Activated CD4-positive, alpha-beta T cell treated with anti-CD3 and anti-CD28 coated beads for 36 hours (primary cell): ENCODE measurements around the gene TSPAN13. TPM values are rescaled to one million over a fixed set of nuclear protein-coding genes. Genes with fewer than 3 reads are reported as not detected.

Experiments used
- ATAC-seq: fragments of 200-7000 bp; cut with Tn5 transposase; one replicate; pipeline ENCODE4 v1.10.0; 2021; ENCODE audit warnings: mild to moderate bottlenecking, moderate library complexity
- CTCF ChIA-PET: fragments of 350-600 bp; sonication (Branson Sonifier 250); formaldehyde crosslinking; loops from one replicate; lab custom pipeline; 2021; ENCODE audit warnings: antibody characterized with exemption; lab: Charles Lee
- POLR2A ChIA-PET: fragments of 350-600 bp; sonication (Branson Sonifier 250); formaldehyde crosslinking; loops from one replicate; lab custom pipeline; 2021; ENCODE audit warnings: antibody characterized with exemption, inconsistent platforms; lab: Charles Lee
- DNase-seq: peaks from one replicate; pipeline ENCODE4 v3.0.0-alpha.2; 2020
- H3K27ac Mint-ChIP-seq: one replicate; pipeline ENCODE4 v1.8.0; 2021; ENCODE audit warnings: mixed read lengths
- H3K27me3 Mint-ChIP-seq: one replicate; pipeline ENCODE4 v1.8.0; 2021; ENCODE audit warnings: mixed read lengths
- H3K36me3 Mint-ChIP-seq: one replicate; pipeline ENCODE4 v1.8.0; 2021; ENCODE audit warnings: low read depth, mixed read lengths
- H3K4me1 Mint-ChIP-seq: one replicate; pipeline ENCODE4 v1.8.0; 2021; ENCODE audit warnings: mixed read lengths
- H3K4me3 Mint-ChIP-seq: one replicate; pipeline ENCODE4 v1.8.0; 2021; ENCODE audit warnings: mild to moderate bottlenecking, moderate library complexity, mixed read lengths
- H3K9me3 Mint-ChIP-seq: one replicate; pipeline ENCODE4 v1.8.0; 2021; ENCODE audit warnings: low read depth, mixed read lengths
- intact Hi-C, 2 experiments: fragments of 100-400 bp; cut with DNase I in 1 of 2; cut with micrococcal nuclease in 1 of 2; formaldehyde crosslinking; loops; one replicate each; pipeline versions ENCODE4 v1.14.2 to v1.15.1; 2022 to 2024; cut with DNase I, micrococcal nuclease
- total RNA-seq, 2 experiments: library from RNA; stranded (reverse); gene quantifications; one replicate each; pipeline ENCODE4 v1.2.3, GENCODE V29; 2021

Gene TSPAN13
- total RNA-seq, 2 experiments from 2014 or later, result 0.47 to 0.64 TPM

GRCh38 chr7:16779051-16779450 is 25.5 kb downstream of the TSPAN13 start:
- H3K27ac Mint-ChIP-seq, result no peak overlapping the region
- H3K27me3 Mint-ChIP-seq, result no peaks in the 10 kb centered on the region
- no peaks in the 10 kb centered on the region for H3K9me3 Mint-ChIP-seq
- intact Hi-C loops, result no loop called here
- H3K4me3 Mint-ChIP-seq, result no peak overlapping the region
- no peaks in the 10 kb centered on the region for H3K36me3 Mint-ChIP-seq
- CTCF ChIA-PET, result no interaction called here
- no peaks in the 10 kb centered on the region for H3K4me1 Mint-ChIP-seq
- DNase-seq (no peak), ATAC-seq (no peak)
- POLR2A ChIA-PET, result no interaction called here

GRCh38 chr7:16780596-16780995 is 27.0 kb downstream of the TSPAN13 start:
- intact Hi-C loops, result no loop called here
- H3K27me3 Mint-ChIP-seq, result no peaks in the 10 kb centered on the region
- CTCF ChIA-PET, result interaction anchor here (0.8 to 1.0 kb wide), 2 partner anchors 21 to 30 kb away, joined by 3 to 4 read pairs; no protein-coding TSS in a partner anchor
- H3K9me3 Mint-ChIP-seq, result no peaks in the 10 kb centered on the region
- POLR2A ChIA-PET, result no interaction called here
- DNase-seq (no peak), ATAC-seq (no peak)
- H3K4me1 Mint-ChIP-seq, result no peaks in the 10 kb centered on the region
- no peak overlapping the region for H3K4me3 Mint-ChIP-seq
- no peaks in the 10 kb centered on the region for H3K36me3 Mint-ChIP-seq
- no peak overlapping the region for H3K27ac Mint-ChIP-seq

- intact Hi-C loops, result no loop called here
- no peaks in the 10 kb centered on the region for H3K36me3 Mint-ChIP-seq
- ChIA-PET CTCF (no interaction called here), POLR2A (no interaction called here)
- ATAC-seq, result no peak
- H3K4me3 Mint-ChIP-seq, result no peak overlapping the region
- no peaks in the 10 kb centered on the region for H3K9me3 Mint-ChIP-seq
- DNase-seq, result no peak
- no peaks in the 10 kb centered on the region for H3K4me1 Mint-ChIP-seq
- no peak overlapping the region for H3K27ac Mint-ChIP-seq
- no peaks in the 10 kb centered on the region for H3K27me3 Mint-ChIP-seq
Observed at GRCh38 chr7:16785321-16785720, 31.8 kb downstream of the TSPAN13 start.

GRCh38 chr7:16785846-16786245 is 32.3 kb downstream of the TSPAN13 start:
- ATAC-seq (no peak), DNase-seq (no peak)
- H3K4me1 Mint-ChIP-seq, result no peaks in the 10 kb centered on the region
- H3K27ac Mint-ChIP-seq, result no peak overlapping the region
- CTCF ChIA-PET, result no interaction called here
- intact Hi-C loops, result no loop called here
- no peaks in the 10 kb centered on the region for H3K9me3 Mint-ChIP-seq
- H3K36me3 Mint-ChIP-seq, result no peaks in the 10 kb centered on the region
- POLR2A ChIA-PET, result no interaction called here
- no peaks in the 10 kb centered on the region for H3K27me3 Mint-ChIP-seq
- H3K4me3 Mint-ChIP-seq, result no peak overlapping the region

- H3K27ac Mint-ChIP-seq, result no peak overlapping the region
- H3K4me1 Mint-ChIP-seq, result no peaks in the 10 kb centered on the region
- no peaks in the 10 kb centered on the region for H3K27me3 Mint-ChIP-seq
- no peaks in the 10 kb centered on the region for H3K36me3 Mint-ChIP-seq
- no peak for DNase-seq
- CTCF ChIA-PET, result interaction anchor here (1.6 kb wide), 1 partner anchor 16 kb away, joined by 8 read pairs; no protein-coding TSS in a partner anchor
- no peak overlapping the region for H3K4me3 Mint-ChIP-seq
- ATAC-seq, result no peak
- no peaks in the 10 kb centered on the region for H3K9me3 Mint-ChIP-seq
- intact Hi-C loops, result no loop called here
- POLR2A ChIA-PET, result no interaction called here
Observed at GRCh38 chr7:16786257-16786656, 32.7 kb downstream of the TSPAN13 start.

GRCh38 chr7:16787127-16787526 is 33.6 kb downstream of the TSPAN13 start:
- no peaks in the 10 kb centered on the region for H3K9me3 Mint-ChIP-seq
- peaks cover 2% of the 10 kb centered on the region for H3K27me3 Mint-ChIP-seq
- ATAC-seq (no peak), DNase-seq (no peak)
- ChIA-PET CTCF (interaction anchor here (0.9 to 1.6 kb wide), 2 partner anchors 15 to 19 kb away, joined by 3 to 8 read pairs; no protein-coding TSS in a partner anchor), POLR2A (interaction anchor here (0.6 kb wide), 1 partner anchor 92 kb away, joined by 3 read pairs; no protein-coding TSS in a partner anchor)
- peaks cover 2% of the 10 kb centered on the region for H3K4me1 Mint-ChIP-seq
- no peaks in the 10 kb centered on the region for H3K36me3 Mint-ChIP-seq
- intact Hi-C loops, result no loop called here
- H3K4me3 Mint-ChIP-seq, result no peak overlapping the region
- no peak overlapping the region for H3K27ac Mint-ChIP-seq

- ChIA-PET POLR2A (no interaction called here), CTCF (no interaction called here)
- ATAC-seq, result no peak
- Mint-ChIP-seq H3K27ac (no peak overlapping the region), H3K36me3 (no peaks in the 10 kb centered on the region), H3K4me1 (peaks cover 5% of the 10 kb centered on the region), H3K27me3 (peaks cover 8% of the 10 kb centered on the region), H3K9me3 (no peaks in the 10 kb centered on the region), H3K4me3 (no peak overlapping the region)
- intact Hi-C loops, result no loop called here
- no peak for DNase-seq
Observed at GRCh38 chr7:16791071-16791470, 37.5 kb downstream of the TSPAN13 start.

- intact Hi-C loops, result no loop called here
- POLR2A ChIA-PET, result no interaction called here
- H3K27me3 Mint-ChIP-seq, result peaks cover 11% of the 10 kb centered on the region
- CTCF ChIA-PET, result interaction anchor here (0.6 to 0.7 kb wide), 2 partner anchors 189 to 1515 kb away, joined by 3 read pairs; no protein-coding TSS in a partner anchor
- peaks cover 5% of the 10 kb centered on the region for H3K4me1 Mint-ChIP-seq
- no peaks in the 10 kb centered on the region for H3K36me3 Mint-ChIP-seq
- no peaks in the 10 kb centered on the region for H3K9me3 Mint-ChIP-seq
- no peak overlapping the region for H3K27ac Mint-ChIP-seq
- ATAC-seq (peak; percentile 53), DNase-seq (no peak)
- no peak overlapping the region for H3K4me3 Mint-ChIP-seq
Observed at GRCh38 chr7:16791905-16792698, 38.5 kb downstream of the TSPAN13 start.

GRCh38 chr7:16794986-16795385 is 41.4 kb downstream of the TSPAN13 start:
- Mint-ChIP-seq H3K27ac (no peak overlapping the region), H3K9me3 (no peaks in the 10 kb centered on the region), H3K4me1 (peaks cover 5% of the 10 kb centered on the region), H3K36me3 (no peaks in the 10 kb centered on the region), H3K27me3 (peaks cover 11% of the 10 kb centered on the region), H3K4me3 (no peak overlapping the region)
- CTCF ChIA-PET, result interaction anchor here (0.6 kb wide), 1 partner anchor 13 kb away, joined by 3 read pairs; no protein-coding TSS in a partner anchor
- no peak for DNase-seq
- POLR2A ChIA-PET, result no interaction called here
- intact Hi-C loops, result no loop called here
- ATAC-seq, result no peak

GRCh38 chr7:16795624-16796023 is 42.1 kb downstream of the TSPAN13 start:
- Mint-ChIP-seq H3K27ac (no peak overlapping the region), H3K4me1 (peaks cover 5% of the 10 kb centered on the region), H3K9me3 (no peaks in the 10 kb centered on the region), H3K4me3 (no peak overlapping the region), H3K27me3 (peaks cover 11% of the 10 kb centered on the region), H3K36me3 (no peaks in the 10 kb centered on the region)
- ATAC-seq (no peak), DNase-seq (no peak)
- POLR2A ChIA-PET, result no interaction called here
- intact Hi-C loops, result no loop called here
- CTCF ChIA-PET, result interaction anchor here (0.6 kb wide), 1 partner anchor 1142 kb away, joined by 3 read pairs; no protein-coding TSS in a partner anchor

GRCh38 chr7:16801111-16801542 is 47.6 kb downstream of the TSPAN13 start:
- H3K27ac Mint-ChIP-seq, result no peak overlapping the region
- no peaks in the 10 kb centered on the region for H3K9me3 Mint-ChIP-seq
- H3K4me1 Mint-ChIP-seq, result no peaks in the 10 kb centered on the region
- ChIA-PET POLR2A (no interaction called here), CTCF (interaction anchor here (0.6 to 3.8 kb wide), 15 partner anchors 9 to 545 kb away, joined by 3 to 33 read pairs (median 4); no protein-coding TSS in a partner anchor)
- ATAC-seq, result peak; percentile 88
- no peak overlapping the region for H3K4me3 Mint-ChIP-seq
- DNase-seq, result no peak
- H3K36me3 Mint-ChIP-seq, result no peaks in the 10 kb centered on the region
- intact Hi-C loops, result loop anchor here (1.0 kb wide), 1 partner anchor 117 kb away; no protein-coding TSS in a partner anchor
- H3K27me3 Mint-ChIP-seq, result peaks cover 5% of the 10 kb centered on the region
